Fibroblast of mammary gland (primary cell): ENCODE data around the gene HDAC11.

Experiments used
- DNase-seq: peaks from one replicate; pipeline ENCODE4 v3.0.0-alpha.2; 2010; ENCODE audit warnings: low read depth
- H3K4me3 ChIP-seq: 2 replicates; pipeline ENCODE4 v1.5.1; 2011; ENCODE audit warnings: low read depth, mild to moderate bottlenecking, low read length, moderate library complexity; ENCODE audit not compliant: control insufficient read depth
- CTCF ChIP-seq: conservative IDR thresholded peaks from 2 replicates; pipeline ENCODE4 v1.5.1; 2011; ENCODE audit warnings: low read depth, low read length, inconsistent platforms; ENCODE audit not compliant: control insufficient read depth, insufficient read depth

Gene HDAC11

GRCh38 chr3:13529196-13530112 is 49.3 kb downstream of the HDAC11 start:
- DNase-seq = no peak
- no peak overlapping the region for H3K4me3 ChIP-seq
- no peak for TF ChIP-seq CTCF

- no peak for TF ChIP-seq CTCF
- no peak for DNase-seq
- H3K4me3 ChIP-seq = no peak overlapping the region
These were observed 50.3 kb downstream of the HDAC11 start for GRCh38 chr3:13530241-13531009.

GRCh38 chr3:13532085-13532484 is 52.0 kb downstream of the HDAC11 start:
- DNase-seq = no peak
- H3K4me3 ChIP-seq = no peak overlapping the region
- TF ChIP-seq CTCF = no peak

- DNase-seq = no peak
- TF ChIP-seq CTCF = no peak
- no peak overlapping the region for H3K4me3 ChIP-seq
These were observed 52.5 kb downstream of the HDAC11 start for GRCh38 chr3:13532631-13533030.

- DNase-seq = no peak
- no peak overlapping the region for H3K4me3 ChIP-seq
- TF ChIP-seq CTCF = no peak
These were observed 53.8 kb downstream of the HDAC11 start for GRCh38 chr3:13533885-13534301.

GRCh38 chr3:13535526-13535875 is 55.4 kb downstream of the HDAC11 start:
- DNase-seq = no peak
- H3K4me3 ChIP-seq = no peak overlapping the region
- TF ChIP-seq CTCF = no peak
